Measurements from ENCODE around the gene GALNTL6.

GALNTL6 gene

DNA sequence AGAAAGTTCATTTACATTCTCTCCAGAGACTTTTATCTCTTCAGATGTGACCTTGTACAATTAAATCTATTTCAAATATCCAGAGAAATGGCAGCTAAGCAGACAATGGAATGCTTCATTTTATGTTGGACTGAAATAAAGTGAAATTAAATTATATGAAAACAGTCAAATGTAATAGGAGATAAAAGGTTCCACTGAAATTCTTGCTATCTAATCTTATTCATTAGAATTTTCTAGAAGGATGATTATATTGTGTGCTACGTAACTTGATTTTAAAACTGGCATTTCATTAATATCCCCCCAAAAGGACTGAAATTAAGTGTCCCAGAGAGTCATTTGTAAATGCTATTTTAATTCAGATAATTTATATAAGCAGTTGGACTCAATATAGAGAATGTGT is 708.5 kb downstream of the GALNTL6 start:
- no peak for DNase-seq (ENCODE audit: low read depth in 1 of 2, low spot score in 1 of 2)

DNA sequence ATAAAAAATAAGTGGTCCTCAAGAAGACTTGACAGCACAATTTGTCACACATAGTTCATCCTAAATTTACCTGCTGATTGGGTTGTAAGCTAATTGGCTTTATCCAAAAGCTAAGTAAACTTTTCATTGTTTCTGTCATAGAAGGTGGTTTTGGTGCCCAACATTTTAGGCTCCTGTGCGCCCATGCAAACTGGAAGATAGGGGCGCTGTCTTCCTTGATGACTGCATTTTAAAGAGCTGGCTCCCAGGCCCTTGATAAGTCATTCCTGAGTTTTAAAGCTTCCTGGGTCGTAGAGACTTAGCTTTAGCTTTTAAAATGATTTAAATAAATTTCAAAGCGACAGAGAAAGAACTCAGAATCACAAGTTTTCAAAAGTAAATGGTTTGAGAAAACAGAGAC is 730.0 kb downstream of the GALNTL6 start:
- DNase-seq (ENCODE audit: low read depth in 1 of 2, low spot score in 1 of 2) = no peak

DNA sequence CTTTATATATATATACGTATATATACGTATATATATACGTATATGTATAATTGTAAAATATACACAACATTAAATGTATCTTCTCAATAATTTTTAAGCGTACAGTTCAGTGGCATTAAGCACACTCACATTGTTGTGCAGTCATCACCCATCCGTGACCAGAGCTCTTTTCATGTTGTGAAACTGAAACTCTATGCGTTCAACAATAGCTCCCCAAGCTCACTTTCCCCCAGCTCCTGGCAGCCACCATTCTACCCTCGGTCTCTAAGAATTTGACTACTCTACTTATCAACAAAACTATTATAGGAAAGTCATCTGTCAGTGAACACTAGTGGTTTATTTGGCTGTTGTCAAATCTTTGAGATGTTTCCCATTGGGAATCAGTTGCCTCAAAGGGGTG is 733.6 kb downstream of the GALNTL6 start:
- no peak for DNase-seq (ENCODE audit: low read depth in 1 of 2, low spot score in 1 of 2)

DNA sequence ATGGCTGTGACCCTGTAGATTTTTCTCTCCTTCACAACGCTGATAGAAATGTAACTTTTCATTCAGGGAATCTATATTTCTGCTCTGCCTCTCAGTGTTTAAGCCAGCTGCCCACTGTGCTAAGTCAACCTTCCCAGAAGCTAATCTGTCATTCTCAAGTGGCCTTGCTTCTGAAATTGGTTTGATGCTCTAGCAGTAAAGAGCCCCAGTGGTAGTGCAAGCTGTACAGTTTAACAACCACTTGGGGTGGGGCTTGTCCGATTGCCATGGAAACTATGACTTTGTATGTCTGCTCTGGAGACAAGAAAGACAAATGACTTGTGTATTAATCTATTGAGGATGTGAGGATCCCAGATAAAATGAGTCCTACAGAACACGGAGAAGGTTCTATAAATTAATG is 734.5 kb downstream of the GALNTL6 start:
- DNase-seq (ENCODE audit: low read depth in 1 of 2, low spot score in 1 of 2) = no peak

DNA sequence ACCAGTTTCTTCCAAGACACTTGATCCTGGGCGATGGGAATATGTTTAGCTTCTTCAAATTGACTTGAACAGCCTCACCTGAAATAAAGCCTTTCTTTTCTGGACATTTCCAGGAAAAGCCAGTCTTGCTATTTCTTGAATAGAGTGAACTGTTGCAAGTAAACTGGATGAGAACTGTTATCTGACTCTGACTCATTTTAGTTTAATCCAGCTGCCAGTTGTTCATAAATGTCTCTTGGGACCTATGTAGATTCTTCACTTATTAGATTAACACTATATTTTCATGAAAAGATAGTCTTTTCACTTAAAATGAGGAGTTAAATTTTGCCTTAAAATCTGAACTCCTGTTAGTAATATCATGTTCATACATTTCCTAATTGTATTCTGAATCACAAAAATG is 740.0 kb downstream of the GALNTL6 start:
- no peak for DNase-seq (ENCODE audit: low read depth in 1 of 2, low spot score in 1 of 2)

DNA sequence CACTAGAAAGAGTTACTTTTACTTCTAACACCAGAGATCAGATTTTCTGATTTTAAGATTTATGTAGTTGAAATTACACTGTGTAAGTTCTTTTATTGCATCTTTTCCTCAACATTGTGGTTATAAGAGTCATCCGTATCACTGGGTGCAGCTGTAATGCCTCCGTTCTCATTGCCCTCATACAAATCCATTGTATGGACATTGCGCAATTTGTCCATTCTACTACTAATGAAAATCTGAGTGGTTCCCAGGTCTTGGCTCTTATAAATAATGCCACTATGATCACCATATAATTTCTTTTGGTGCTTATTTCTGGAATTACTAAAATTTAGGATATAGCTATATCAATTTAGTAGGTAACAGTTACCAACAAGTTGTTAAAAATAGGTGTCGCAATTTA is 741.4 kb downstream of the GALNTL6 start:
- DNase-seq (ENCODE audit: low read depth in 1 of 2, low spot score in 1 of 2) = no peak

DNA sequence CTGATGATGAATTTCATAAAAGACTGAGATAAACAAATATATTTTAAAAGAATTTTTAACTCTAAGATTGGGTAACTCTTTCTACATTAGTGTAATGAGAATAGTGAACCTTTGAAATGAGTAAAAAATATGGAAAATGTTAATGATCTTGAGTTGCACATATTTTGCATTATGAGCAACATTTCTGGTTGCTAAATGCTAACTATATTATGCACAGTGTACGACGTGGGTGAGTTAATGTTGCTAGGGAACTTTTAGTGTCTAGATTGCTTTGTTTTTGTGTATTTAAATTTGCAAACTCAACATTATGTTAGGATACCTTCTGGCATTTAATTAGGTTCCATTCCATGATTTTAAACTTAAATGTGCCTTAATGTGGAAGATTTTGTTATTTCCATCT is 742.5 kb downstream of the GALNTL6 start:
- DNase-seq (ENCODE audit: low read depth in 1 of 2, low spot score in 1 of 2) = no peak

DNA sequence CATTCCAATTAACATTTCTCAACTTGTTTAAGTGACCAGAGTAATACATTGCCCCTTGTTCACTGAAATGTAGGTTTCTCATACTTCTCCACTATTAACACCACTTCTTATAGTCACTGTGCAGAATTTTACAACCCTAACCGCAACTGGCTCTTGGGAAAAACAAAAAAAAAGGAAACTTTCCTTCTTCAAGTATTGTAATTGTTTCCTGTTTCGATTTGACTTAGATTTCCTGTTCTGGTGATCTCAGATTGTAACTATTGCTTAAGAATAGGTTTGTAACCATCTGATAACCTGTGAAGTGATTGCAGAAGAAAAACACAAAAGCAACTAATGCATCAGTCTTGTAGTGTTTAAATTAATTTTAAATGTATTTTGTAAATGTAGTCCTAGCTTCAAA is 760.7 kb downstream of the GALNTL6 start:
- no peak for DNase-seq (ENCODE audit: low read depth in 1 of 2, low spot score in 1 of 2)

DNA sequence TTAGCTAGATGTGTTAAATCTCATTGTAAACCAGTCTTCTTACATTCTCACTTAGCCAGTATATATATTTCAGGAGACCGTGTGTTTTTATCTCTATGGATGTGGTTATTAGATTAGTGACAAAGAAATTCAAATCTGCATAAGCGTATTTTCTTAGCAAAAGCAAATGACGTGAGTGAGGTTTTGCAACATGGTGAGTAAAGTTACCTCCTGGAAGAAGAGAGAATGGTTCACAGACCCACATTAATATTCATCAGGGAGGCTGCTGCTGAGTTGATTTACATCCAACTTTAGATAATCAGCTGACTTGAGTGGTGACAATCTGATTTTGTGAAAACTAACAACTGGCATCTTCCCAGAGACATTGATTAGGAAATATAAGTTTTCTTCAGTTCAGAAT is 765.5 kb downstream of the GALNTL6 start:
- no peak for DNase-seq (ENCODE audit: low read depth in 1 of 2, low spot score in 1 of 2)

DNA sequence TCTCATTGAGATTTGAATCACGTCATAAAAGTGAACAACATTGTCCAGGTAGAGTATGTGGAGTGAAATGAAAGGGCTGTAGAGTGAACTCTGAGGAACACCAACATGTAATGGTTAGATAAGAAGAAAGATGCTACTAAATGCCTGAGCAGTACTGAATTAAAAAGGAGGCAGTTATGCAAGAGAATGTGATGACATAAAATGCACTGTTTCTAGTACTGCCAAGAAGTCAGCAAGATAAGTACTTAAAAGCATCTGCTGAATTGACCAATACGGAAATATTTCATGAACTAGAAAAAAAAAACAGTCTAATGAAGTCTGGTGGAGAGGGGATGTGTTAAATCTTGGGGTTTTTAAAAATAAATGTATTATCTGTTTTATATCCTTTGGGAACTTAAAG is 771.6 kb downstream of the GALNTL6 start:
- no peak for DNase-seq (ENCODE audit: low read depth in 1 of 2, low spot score in 1 of 2)

DNA sequence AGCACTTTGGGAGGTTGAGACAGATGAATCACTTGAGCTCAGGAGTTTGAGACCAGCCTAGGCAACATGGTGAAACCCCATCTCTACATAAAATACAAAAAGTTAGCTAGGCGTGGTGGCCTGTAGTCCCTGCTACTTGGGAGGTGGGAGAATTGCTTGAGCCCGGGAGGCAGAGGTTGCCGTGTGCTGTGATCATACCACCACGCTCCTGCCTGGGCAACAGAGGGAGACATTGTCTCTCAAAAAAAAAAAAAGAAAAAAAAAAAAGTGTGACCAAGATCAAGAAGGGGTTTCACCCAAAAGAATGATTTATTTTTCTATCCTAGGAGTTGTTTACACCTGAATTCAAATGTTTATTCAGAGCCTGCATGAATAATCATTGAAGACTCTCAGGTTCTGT is 783.0 kb downstream of the GALNTL6 start:
- no peak for DNase-seq (ENCODE audit: low read depth in 1 of 2, low spot score in 1 of 2)

DNA sequence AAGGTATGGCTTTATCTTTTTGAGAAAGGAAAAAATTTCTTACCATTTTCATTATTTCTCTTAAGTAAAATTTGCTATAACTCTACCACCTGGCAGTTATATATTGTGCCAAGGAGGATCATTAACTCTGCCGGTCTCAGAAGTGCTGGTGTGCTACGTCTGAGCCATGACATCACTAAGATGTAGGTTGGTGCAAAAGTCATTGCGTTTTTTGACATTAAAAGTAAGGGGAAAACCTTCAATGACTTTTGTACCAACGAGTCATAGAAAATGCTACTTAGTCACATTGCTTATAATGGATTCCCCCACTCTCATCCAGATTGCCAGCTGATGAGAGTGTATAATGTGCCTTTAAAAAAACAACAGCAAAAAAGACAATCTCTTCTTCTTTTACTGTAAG is 786.4 kb downstream of the GALNTL6 start:
- no peak for DNase-seq (ENCODE audit: low read depth in 1 of 2, low spot score in 1 of 2)

DNA sequence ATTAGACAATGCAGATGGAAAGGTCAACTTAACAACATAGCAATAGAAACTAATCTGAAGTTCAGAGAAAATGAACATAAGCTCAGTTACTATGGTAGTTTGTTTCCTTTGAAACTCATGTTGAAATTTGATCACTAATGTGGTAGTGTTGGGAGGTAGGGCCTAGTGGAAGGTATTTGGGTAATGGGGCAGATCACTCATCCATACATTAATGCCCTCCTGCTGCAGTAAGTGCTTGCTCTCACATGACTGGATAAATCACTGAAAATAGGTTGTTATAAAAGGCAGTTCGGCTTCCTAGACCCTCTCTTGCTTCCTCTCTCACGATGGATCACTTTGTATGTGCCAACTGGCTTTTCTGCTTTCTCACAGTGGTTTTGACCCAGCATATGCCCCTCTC is 788.0 kb downstream of the GALNTL6 start:
- no peak for DNase-seq (ENCODE audit: low read depth in 1 of 2, low spot score in 1 of 2)

DNA sequence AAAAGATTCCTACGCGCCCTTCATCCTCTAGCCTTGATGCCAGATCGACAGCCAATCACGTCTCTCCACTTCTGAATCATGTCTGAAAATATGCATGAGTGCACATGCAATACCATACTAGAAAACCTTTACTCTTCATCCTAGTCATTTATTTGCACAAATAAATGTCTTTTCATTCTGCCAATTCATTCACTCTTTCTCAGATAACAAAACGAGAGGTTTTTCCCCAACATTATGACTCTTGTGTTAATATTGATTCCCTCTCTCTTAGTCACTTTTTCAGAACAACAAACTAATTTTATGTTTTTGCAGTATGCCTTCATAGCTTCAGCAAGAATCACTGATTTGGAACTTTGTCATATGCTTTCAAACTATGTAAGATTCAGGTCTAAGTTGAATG is 806.0 kb downstream of the GALNTL6 start:
- no peak for DNase-seq (ENCODE audit: low read depth in 1 of 2, low spot score in 1 of 2)

DNA sequence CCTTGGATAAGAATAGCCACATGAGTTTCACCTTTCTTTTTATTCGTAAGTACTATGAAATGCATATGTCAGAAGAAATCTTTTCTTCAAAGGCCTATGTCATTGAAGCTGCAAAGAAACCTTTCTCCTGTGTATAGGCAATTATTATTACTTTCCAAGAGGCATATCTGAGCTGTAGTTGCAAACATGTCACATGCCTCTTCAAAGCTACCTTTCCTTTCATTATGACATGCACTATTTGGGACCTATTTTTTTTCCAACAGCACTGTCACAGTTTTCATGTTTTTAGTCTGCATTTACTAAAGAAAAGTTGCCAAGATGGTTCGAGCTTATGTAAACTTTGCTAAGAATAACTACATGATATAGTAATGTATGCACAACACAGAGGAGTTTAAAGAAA is 806.6 kb downstream of the GALNTL6 start:
- DNase-seq (ENCODE audit: low read depth in 1 of 2, low spot score in 1 of 2) = no peak

DNA sequence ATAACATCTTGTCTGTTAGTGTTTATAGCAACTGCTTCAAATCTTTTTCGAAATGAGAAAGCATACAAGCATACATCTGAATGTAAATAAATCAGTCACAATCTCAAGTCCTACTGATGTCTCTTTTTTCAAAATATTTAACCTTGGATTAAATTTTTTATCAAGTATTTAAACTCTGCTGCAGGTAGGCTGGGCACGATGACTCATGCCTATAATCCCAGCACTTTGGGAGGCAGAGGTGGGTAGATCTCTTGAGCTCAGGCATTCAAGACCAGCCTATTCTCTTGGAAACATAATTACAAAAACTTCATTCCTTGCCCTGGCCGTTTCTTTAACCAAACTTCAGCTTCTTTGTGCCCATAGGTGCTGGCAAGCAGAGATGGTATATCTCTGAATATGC is 815.1 kb downstream of the GALNTL6 start:
- no peak for DNase-seq (ENCODE audit: low read depth in 1 of 2, low spot score in 1 of 2)

DNA sequence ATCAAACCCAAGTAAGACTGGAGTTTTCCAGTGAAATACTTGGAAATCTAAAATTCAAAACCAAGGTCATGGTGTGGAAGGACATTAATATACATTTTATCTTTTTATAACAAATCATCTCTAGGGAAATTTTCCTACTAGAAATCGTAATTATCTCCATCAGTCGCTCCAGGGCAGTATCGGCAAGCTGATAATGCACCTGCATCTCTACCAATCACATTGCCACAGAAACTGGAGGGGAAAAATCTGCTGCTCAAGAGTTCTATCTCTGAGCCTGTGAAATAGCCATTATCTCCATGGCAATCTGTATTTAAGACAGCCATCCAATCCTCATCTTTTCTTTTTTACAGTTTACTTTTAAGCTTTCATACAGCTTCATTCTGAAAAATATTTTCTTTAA is 817.1 kb downstream of the GALNTL6 start:
- DNase-seq (ENCODE audit: low read depth in 1 of 2, low spot score in 1 of 2) = no peak

DNA sequence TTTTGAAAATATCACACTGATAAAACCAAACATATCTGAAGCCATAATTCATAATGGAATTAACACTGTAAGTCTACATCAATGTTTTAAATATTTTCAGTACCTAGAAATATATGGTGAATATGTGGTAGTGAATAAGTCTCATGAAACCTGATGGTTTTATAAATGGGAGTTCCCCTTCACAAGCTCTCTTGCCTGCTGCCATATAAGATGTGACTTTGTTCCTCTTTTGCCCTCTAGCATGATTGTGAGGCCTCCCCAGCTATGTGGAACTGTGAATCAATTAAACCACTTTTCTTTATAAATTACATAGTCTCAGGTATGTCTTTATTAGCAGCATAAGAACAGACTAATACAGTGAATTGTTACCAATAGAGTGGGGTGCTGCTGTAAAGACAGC is 818.6 kb downstream of the GALNTL6 start:
- DNase-seq (ENCODE audit: low read depth in 1 of 2, low spot score in 1 of 2) = no peak

DNA sequence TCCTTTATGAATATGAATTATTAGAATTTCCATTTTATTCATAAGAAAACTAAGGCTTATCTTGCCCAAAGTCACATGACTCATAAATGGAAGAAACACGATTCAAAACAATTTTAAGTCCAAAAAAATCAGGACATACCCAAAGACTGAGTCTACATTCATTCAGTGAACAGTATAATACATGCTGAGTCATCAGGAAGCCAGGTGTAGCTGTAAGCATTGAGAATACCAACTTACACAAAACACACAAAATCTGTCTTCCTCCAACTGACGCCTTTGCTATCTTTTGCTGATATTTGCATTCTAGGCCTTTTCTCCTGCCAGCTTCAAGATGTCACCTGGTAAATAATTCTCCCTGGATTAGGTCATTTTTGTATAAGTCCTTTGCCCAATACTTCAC is 835.3 kb downstream of the GALNTL6 start:
- no peak for DNase-seq (ENCODE audit: low read depth in 1 of 2, low spot score in 1 of 2)

DNA sequence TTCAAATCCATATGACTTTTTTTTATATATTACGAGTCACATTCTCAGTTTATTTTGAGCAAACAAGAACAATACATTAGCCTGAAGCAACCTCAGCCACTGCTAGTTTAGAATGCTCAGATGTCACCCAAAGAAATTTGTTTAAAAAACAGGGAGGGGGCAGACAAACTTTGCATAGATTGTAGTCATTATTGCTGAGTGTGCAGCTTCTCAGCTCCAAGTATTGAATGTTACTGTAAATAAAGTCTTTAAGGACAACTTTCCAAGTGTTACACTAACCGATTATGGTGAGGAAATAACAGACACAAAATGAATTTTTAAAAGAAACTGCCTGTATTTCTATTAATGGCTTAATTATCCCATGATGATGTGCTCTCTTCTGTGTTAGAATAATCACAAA is 835.9 kb downstream of the GALNTL6 start:
- DNase-seq (ENCODE audit: low read depth in 1 of 2, low spot score in 1 of 2) = no peak

DNA sequence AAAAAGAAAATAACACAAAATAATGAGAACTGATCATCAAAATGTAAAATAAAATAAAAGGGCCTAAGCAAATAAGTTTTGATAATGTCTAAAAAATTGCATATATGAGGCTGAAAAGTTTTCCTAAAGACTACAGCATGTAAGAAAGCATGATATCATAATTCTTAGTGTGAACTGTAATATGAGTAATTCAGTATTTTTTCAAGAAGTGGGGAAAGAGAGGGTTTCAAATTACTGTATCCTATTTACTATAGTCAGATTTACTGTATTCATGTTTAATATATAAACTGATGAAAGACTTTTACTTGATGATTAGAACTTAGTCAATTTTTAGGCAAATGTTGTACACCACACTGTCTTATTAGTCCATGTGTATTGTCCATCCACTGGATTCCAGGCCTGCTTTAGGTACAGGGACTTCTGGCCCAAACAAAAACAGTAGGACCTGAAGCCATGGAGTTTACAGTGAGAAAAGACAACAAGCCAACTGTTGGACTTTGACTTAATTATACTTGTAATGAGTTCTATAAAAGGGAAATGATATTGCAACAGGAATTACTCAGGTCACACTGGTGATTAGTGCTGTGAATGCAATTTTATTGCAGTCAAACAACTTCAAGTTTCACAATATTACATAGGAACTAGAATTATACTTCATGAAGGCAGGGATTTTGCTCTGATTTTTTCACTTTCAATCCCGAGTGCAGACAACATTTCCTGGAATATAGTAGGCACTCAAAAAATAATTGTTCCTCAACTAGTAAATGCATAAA is 837.7 kb downstream of the GALNTL6 start:
- DNase-seq (ENCODE audit: low read depth in 1 of 2, low spot score in 1 of 2) = no peak

DNA sequence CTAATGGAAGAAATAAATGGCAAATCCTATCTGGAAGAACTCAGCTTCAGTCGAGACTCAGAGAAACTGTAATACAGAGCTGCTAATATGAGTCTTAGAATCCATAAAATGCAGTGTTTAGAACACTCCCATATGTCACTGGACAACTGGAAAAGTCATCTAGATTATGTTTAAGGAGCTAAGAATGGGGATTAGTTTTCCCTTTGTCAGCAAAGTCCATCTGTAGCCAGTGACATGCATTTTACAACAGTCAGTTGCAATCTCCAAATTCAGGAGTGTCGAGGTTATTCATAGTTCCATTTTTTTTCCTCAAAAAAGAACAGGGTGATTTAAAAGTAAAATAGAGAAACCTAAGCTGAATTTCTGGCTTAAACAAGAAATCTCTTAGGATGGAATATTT is 838.8 kb downstream of the GALNTL6 start:
- no peak for DNase-seq (ENCODE audit: low read depth in 1 of 2, low spot score in 1 of 2)

DNA sequence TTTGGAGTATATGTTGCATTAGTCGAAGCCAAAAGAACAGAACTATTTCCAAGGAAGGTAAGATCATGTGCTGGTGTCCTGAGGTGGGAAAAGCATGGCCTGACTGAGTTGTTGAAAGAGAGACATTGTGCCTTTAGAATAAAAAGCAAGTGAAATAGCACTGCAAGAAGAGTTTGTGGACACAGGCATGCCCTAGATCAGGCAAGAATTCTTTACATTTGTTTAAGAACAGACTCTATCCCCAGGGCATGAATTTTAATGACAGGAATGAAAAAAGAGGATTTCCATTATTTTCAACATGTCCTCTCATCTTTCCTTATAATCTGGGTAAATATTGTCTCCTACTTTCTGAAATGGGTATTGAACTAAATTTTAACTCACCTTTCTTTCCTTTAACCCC is 839.2 kb downstream of the GALNTL6 start:
- no peak for DNase-seq (ENCODE audit: low read depth in 1 of 2, low spot score in 1 of 2)

DNA sequence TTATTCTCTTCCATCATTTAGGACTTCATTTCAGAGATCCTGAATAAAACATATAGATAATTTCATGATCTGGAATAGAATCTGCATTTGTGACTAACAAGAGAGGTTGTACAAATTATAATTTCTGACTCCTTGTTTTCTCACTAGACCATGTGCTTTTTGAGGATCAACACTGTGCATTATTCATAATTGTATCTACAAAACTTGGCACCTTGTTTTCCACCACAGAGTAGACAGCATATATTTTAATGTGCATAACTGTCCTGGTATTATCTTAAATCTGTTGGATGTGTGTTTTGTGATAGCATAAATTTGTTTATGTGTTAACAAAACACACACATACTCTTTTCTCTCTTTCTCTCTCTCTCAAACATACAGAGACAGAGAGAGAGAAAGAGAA is 840.5 kb downstream of the GALNTL6 start:
- DNase-seq (ENCODE audit: low read depth in 1 of 2, low spot score in 1 of 2) = no peak
